ENCODE results near the gene FOXD2.

FOXD2 gene

DNA sequence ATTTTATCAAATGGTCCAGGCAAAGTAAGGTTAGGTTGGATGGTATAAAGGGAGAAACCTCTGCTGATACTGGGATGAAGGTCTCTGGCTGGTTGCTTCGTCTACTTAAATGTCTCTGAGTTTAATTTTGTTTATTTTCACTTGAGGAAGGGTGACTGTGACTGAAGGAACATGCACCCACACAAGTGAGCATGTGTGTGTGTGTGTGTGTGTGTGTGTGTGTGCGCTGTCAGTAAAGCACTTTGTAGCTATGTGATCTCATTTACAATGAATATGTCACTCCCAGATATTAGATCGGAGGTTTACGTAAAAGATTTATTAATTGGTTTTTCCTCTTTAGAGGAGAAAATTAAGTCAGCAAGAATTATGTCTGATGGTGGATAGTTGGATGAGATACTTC, 4.4 kb downstream of the FOXD2 start:
- H3K4me3 ChIP-seq (ENCODE audit: severe bottlenecking), result no peak overlapping the region
- H3K27me3 ChIP-seq (ENCODE audit: insufficient read depth, poor library complexity, severe bottlenecking), result peaks cover 88% of the 10 kb centered on the region
- H3K36me3 ChIP-seq (ENCODE audit: low read depth), result no peaks in the 10 kb centered on the region
- TF ChIP-seq CTCF (IDR thresholded peaks at IDR 0.05; ENCODE audit: poor library complexity, severe bottlenecking), result no peak
- H3K4me1 ChIP-seq (ENCODE audit: insufficient read depth, poor library complexity, severe bottlenecking), result no peaks in the 10 kb centered on the region
- no peak for DNase-seq (ENCODE audit: low spot score)
- no peaks in the 10 kb centered on the region for H3K9me3 ChIP-seq (ENCODE audit: severe bottlenecking)
- no peak overlapping the region for H3K27ac ChIP-seq (ENCODE audit: poor library complexity, severe bottlenecking)
- ATAC-seq (ENCODE audit: low read depth), result no peak

DNA sequence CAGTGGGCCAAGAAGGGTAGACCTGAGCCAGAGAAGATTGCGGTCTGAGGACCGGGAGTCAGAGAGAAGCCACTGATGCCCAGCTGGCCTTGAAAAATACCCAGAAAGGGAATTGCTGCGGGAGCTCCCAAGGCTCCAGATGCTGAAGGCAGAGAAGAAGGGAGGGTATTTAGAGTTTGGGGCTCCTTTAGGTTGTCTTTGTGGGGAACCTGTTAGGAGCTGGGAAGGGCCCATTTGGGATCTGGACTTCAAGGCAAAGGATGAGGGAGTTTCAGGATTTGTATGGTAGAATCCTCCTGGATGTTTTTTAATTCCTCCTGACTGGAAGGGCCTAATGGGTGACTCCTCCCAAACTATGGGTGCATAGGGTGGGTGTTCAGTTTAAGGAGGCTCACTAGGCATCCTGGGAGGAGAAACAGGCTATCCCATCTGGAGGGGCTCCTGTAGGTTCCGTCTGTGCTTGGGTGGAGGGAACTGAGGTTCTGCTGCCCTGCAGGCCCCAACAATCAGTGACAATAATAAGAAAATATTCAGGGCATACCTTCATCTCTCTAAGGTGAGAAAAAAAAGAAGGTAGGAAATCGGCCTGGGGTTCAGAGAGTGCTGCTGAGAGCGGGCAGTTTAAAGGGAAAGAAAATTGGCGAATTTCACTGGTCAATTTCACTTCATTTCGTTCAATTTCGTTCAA, 5.1 kb downstream of the FOXD2 start:
- no peak overlapping the region for H3K4me3 ChIP-seq (ENCODE audit: severe bottlenecking)
- no peak for DNase-seq (ENCODE audit: low spot score)
- no peaks in the 10 kb centered on the region for H3K4me1 ChIP-seq (ENCODE audit: insufficient read depth, poor library complexity, severe bottlenecking)
- H3K27ac ChIP-seq (ENCODE audit: poor library complexity, severe bottlenecking), result no peak overlapping the region
- ATAC-seq (ENCODE audit: low read depth), result no peak
- H3K9me3 ChIP-seq (ENCODE audit: severe bottlenecking), result no peaks in the 10 kb centered on the region
- TF ChIP-seq CTCF (IDR thresholded peaks at IDR 0.05; ENCODE audit: poor library complexity, severe bottlenecking), result no peak
- H3K27me3 ChIP-seq (ENCODE audit: insufficient read depth, poor library complexity, severe bottlenecking), result peaks cover 95% of the 10 kb centered on the region
- H3K36me3 ChIP-seq (ENCODE audit: low read depth), result no peaks in the 10 kb centered on the region

- Histone ChIP-seq H3K4me3 (ENCODE audit: severe bottlenecking) (no peak overlapping the region), H3K4me1 (ENCODE audit: insufficient read depth, poor library complexity, severe bottlenecking) (no peaks in the 10 kb centered on the region), H3K27me3 (ENCODE audit: insufficient read depth, poor library complexity, severe bottlenecking) (peaks cover 96% of the 10 kb centered on the region), H3K27ac (ENCODE audit: poor library complexity, severe bottlenecking) (no peak overlapping the region), H3K9me3 (ENCODE audit: severe bottlenecking) (no peaks in the 10 kb centered on the region), H3K36me3 (ENCODE audit: low read depth) (no peaks in the 10 kb centered on the region)
- no peak for TF ChIP-seq CTCF (IDR thresholded peaks at IDR 0.05; ENCODE audit: poor library complexity, severe bottlenecking)
- DNase-seq (ENCODE audit: low spot score) (no peak), ATAC-seq (ENCODE audit: low read depth) (no peak)
These were observed 5.9 kb downstream of the FOXD2 start for GRCh38 chr1:47443530-47444296.

GRCh38 chr1:47444297-47444561, 6.4 kb downstream of the FOXD2 start:
- no peaks in the 10 kb centered on the region for H3K4me1 ChIP-seq (ENCODE audit: insufficient read depth, poor library complexity, severe bottlenecking)
- ATAC-seq (ENCODE audit: low read depth) (no peak), DNase-seq (ENCODE audit: low spot score) (no peak)
- no peaks in the 10 kb centered on the region for H3K9me3 ChIP-seq (ENCODE audit: severe bottlenecking)
- peaks cover 98% of the 10 kb centered on the region for H3K27me3 ChIP-seq (ENCODE audit: insufficient read depth, poor library complexity, severe bottlenecking)
- no peak overlapping the region for H3K4me3 ChIP-seq (ENCODE audit: severe bottlenecking)
- no peaks in the 10 kb centered on the region for H3K36me3 ChIP-seq (ENCODE audit: low read depth)
- no peak overlapping the region for H3K27ac ChIP-seq (ENCODE audit: poor library complexity, severe bottlenecking)
- no peak for TF ChIP-seq CTCF (IDR thresholded peaks at IDR 0.05; ENCODE audit: poor library complexity, severe bottlenecking)
